Occipital lobe (tissue), 2 donors: ENCODE results near the gene MRPL36. TPM values are rescaled to one million over a fixed set of nuclear protein-coding genes. Genes with fewer than 3 reads are reported as not detected.
"Not testable (repeated sequence)": the region's sequence is repeated elsewhere in the genome, so short reads cannot be mapped to it uniquely, and the experiment has no call there.

Source experiments
- DNase-seq: peaks from one replicate; lab custom pipeline; 2025; lab: John Stamatoyannopoulos, UW
- total RNA-seq: library from RNA; depleted of rRNA; stranded (reverse); fragments of >200 nt; gene quantifications from one replicate; pipeline ENCODE4 v1.2.3, GENCODE V29; 2014

The MRPL36 gene
- total RNA-seq, 1 donor from 2014 or later: 20.0 TPM

DNA sequence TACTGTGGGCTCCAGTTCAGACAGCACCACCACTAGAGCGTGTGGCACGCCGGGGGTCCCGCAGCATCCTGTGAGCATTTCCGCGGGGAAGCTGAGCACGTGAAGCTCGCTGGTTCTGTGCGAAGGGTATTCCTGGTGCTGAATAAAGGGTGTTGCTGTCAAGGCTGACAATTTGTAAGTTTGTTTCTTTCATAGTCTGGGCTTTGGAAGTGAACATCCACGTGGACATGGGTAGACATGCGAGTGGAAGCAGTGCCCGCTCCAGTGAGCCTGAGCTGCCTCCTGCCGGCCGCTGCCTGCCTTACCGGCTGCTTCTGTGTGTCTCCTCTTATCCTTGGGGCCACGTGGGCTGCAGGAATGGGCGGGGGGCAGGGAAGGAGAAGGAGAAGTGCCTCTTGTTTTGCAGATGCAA lies 16.2 kb upstream of the MRPL36 start:
- DNase-seq: no peak

DNA sequence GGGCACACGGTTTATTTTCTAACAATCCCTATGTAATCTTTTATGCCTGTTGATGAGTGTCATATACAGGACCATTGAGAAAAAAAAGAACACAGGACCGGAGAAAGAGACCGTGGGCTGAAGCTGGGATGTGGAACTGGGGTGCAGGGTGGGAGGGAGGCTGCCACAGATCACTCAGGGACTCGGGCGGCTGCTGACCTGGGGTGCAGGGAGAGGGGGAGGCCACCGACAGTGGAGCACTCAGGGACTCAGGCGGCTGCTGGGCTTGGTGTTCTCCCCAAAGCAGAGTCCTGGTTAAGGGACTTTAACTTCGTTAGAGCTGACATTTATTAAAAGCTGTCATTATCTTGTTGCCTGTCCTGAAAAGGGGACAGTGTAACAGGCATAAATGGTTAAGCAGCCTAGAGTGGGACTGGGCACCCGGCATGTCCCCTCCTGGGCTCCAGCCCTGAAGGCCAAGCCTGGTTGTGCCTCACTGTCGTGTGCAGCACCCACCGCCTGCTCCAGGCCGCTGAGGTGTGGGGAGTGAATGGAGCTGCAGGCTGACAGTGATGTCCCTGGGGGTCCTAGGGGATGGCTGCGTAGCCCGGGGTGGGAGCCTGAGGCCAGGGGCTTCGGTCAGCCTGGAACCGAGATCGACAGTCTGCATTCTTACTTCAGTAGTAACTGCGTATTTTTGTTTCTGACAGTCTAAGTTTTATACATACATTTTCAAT lies 15.6 kb upstream of the MRPL36 start:
- DNase-seq: no peak

DNA sequence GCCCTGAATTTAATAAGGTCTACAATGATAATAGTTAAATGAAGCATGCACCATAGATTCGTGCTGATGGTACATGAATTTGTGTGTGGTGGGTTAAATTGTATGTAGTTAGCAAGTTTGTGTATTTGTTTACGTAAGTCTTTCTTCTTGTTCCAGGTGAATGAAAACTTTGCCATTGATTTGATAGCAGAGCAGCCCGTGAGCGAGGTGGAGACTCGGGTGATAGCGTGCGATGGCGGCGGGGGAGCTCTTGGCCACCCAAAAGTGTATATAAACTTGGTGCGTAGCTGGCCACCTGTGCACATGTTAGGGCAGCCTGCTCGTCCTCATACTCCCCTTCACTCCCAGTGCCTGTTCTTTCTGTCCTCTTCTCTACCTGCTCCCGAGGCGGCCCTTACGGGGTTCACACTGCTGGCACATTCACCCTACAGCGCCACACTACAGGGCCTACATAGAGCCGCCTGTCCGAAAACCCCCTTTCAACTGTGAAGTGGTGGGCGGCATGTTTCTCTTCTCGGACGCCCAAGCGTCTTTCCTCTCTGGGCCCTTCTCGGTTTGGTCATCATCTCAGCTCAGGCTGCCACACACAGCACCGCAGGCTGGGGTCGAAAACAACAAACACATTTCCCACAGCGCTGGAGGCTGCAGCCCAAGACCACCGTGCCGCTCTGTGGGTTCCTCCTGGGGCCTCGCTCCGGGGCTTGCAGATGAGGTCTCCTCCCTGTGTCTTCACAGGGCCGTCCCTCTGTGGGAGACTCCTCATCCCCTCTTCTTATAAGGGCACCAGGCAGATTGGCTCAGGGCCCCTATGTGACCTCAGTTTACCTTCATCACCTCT lies 14.8 kb upstream of the MRPL36 start:
- DNase-seq: no peak

DNA sequence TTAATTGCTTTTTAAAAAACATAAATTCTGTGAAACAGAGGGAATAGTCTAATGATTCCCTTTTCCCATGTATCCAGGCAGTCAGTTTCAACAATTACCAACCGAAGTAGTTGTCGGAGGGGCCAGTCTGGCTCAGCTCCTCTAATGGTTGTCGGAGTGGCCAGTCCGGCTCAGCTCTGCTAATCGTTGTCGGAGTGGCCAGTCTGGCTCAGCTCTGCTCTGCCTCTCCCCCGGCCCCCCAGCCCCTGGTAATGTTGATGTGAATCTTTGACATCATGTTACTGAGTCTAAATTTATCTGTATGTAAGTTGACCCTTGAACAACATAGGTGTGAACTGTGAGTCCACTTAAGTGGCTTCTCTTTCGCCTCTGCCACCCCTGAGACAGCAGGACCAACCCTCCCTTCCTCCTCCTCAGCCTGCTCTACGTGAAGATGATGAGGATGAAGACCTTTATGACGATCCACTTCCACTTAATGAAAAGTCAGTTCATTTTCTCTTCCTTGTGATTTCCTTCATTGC lies 11.0 kb upstream of the MRPL36 start:
- DNase-seq: no peak

DNA sequence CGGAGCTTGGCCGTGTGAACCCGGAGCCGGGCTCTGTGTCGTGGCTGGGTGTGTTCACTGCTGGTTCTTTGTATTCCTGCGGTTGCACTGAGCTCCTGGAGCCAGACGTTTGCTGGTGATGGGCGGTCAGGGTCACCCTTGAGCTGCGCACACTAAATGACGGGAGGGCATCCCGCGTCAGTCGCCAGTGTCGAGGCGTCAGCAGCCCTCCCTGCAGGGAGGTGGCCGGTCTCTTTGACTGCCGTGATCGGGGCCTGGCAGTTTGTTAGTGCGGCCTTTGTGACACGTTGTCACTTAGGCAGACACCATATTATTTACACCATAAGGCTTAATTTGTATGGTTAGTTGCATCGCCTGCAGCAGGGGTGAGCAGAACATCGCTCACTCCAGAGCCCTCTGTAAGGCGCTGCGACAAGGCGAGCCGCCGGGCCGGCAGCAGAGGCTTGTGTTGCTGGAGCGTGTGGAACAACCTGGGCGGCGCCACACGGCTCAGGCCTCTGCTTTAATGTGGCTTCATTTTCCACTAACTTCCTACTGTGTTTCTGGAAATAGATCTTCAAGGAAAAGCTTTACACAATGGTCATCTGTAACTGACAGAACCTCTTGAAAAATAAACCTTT lies 9.9 kb upstream of the MRPL36 start:
- DNase-seq: no peak

DNA sequence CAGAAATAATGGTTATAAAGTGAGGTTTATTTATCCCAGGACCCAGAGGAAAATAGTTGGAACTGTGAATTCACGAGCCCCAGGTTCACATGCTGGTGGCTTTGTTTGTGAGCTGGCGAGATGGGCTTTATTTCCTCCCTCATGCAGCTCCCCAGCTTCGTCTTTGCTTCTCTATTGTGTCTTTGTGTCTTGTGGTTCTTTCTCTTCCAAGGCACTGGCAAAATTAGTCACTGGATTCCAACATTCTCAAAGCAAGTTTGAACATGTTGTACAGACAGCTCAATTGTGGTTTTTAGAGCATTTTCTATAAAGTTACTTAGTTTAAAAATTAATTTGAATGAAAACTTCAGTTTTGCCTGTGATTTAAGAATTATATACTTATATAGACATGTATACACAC lies 8.8 kb upstream of the MRPL36 start:
- DNase-seq: no peak

DNA sequence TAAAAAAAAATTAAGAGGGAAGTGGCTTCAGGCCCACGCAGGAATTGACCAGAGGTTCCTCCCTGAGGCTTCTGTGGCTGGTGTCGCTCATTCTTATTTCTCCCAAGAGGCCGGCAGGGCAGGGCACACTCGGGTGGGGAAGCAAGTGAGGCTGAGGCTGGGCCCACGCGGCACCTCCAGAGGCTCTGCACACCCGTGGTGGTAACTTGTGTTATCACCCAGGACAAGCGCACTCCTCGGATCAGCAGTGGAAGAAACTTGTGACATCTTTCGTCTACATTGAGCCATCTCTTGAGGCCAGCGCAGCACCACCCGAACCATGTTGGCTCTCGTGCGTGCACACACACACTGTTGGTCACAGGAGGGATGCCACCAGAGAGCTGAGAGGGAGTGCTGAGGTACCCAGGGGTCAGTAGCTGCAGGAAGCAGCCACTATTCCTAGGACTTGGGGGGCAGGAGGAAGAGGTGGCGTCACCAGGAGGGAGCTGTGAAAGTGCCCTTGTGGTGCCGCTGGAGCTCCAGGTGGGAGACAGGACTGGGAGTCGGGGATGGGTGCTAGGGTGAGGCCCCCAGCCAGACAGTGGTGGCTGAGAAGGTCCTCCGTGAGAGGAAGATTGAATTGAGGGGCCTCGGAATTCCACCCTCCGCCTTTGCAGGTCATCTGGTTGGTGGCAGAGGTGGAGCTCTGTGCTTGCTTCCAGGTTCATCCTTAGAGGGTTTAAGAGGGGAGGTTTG lies 8.0 kb upstream of the MRPL36 start:
- DNase-seq: no peak

DNA sequence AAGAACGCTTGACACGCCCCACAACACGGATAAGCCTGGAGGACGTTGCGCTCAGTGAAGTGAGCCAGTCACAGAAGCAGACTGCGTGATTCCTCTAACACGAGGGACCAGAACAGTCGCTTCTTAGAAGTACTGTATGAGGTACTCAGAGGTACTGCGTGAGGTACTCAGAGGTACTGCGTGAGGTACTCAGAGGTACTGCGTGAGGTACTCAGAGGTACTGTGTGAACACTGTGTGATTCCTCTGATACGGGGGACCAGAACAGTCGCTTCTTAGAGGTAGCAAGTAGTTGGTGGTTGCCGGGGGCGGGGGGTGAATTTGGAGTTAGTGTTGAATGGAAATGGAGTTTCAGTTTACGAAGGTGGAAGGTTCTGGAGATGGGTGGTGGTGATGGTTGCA lies 7.3 kb upstream of the MRPL36 start:
- DNase-seq: no peak

DNA sequence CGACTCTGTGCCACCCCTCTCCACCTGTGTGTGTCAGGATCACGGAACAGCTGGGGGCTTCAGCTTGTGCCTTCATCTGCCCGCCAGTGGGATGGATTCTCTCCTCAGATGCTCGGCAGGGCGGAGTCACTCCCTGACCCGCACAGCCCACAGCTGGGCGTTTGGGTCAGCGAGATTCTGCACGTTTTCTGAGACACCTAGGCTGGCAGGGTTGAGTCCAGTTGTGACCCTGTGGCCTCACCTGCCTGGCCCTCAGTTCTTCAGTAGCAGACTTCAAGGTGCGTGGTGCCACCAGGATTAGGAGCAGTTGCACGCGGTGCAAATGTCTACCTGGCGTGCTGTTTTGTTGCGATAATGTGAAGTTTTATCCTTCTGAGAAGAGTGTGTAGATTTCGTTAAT lies 6.6 kb upstream of the MRPL36 start:
- no peak for DNase-seq

DNA sequence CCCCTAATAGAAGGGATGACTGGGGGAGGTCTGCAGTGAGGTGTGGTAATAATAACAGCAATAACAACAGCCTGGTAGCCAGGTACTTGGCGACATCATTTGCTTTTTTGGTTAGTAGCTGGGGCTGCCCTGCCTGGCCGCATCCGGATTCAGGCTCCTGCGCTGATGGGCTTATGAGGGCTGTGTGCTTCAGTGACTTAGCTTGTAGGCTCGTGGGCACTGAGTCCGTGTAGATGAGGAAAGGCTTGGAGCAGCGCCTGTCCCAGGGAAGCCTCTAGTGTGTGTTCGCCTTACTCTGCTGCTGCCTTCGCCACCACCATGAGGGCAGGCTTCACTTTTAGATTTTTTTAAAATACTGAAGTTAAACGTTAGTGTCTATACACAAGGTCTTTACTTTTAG lies 6.1 kb upstream of the MRPL36 start:
- no peak for DNase-seq

DNA sequence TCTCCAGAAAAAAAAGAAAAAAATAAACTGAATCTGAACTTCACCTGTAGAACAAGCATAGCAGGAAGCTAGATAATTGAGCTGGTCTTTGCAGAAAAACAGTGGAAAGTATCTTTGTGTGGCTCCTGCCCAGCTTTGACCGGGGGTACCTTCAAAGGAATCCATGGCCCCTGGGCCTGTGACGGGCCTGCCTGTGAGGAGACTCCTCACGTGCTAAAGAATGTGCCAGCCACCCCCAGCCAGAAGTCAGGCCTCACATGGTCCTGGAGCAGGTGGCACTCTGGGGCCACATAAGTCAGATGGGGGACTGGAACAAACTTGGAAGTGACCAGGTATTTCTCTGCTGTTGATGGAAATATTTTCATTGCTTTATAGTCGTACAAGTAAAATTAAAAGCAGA lies 5.7 kb upstream of the MRPL36 start:
- no peak for DNase-seq

DNA sequence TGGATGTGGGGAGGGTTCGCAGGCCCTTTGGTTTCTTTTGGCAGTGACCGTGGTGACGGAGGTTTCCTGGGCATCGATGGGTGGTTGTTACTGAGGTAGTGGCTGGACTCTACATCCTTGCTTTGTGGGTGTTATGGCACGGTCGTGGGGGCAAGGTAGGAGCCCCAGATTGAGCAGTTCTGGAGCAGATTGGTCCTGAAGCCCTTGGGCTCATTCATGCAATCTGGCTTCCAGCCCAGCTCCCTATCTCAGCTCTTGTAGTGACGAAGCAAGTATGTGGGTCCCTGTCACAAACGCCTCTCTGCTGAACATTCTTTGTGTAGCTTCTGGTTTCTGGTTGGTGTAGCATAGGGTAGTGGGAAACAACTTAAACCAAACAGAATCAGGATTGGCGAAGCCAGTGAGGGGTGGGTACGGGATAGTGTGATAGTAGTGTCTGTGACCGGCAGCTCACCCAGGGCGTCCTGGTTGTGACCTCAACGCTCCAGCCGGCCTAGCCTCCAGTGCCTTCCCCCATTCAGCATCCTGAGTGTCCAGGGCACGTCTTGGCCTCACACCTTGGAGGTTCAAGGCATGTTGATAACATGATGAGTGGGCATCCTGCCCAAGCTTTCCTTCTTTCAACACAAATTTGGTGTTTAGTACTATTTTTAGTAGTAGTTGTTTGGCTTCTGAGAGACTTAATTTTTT lies 4.5 kb upstream of the MRPL36 start:
- DNase-seq: no peak

DNA sequence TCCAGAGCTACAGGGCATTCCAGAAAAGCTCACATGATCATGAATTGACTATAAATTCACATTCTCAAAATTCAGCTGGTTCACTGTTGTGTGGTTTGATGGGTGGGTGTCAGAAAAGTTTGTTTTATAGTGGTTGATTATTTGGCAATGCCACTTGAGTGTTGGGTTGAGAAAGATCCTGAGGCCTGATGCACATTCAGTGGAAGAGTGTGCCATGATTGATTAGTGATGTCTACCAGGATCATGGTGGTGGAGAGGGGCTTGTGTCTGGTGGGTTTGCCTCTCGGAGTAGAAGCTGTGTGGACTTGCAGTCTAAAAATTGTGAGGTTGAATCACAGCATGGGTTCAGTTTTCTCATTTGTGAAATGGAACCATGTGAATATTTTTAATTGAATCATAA lies 3.6 kb upstream of the MRPL36 start:
- DNase-seq: no peak

DNA sequence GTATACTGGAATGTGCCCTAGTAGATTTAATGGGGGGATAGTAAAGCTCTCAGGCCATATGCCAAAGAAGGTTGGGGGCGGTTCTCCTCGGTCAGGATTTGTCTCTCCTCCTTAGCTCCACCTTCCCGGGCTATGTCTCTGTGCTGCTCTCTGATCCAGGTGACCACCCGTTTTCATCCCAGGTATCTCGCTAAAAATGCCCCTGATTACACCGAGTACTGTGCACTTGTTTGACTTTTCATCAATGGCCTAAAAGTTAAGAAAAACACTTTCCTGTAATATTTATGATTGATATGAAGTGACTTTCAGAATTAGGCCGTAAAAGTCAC lies 2.3 kb upstream of the MRPL36 start:
- DNase-seq: no peak

DNA sequence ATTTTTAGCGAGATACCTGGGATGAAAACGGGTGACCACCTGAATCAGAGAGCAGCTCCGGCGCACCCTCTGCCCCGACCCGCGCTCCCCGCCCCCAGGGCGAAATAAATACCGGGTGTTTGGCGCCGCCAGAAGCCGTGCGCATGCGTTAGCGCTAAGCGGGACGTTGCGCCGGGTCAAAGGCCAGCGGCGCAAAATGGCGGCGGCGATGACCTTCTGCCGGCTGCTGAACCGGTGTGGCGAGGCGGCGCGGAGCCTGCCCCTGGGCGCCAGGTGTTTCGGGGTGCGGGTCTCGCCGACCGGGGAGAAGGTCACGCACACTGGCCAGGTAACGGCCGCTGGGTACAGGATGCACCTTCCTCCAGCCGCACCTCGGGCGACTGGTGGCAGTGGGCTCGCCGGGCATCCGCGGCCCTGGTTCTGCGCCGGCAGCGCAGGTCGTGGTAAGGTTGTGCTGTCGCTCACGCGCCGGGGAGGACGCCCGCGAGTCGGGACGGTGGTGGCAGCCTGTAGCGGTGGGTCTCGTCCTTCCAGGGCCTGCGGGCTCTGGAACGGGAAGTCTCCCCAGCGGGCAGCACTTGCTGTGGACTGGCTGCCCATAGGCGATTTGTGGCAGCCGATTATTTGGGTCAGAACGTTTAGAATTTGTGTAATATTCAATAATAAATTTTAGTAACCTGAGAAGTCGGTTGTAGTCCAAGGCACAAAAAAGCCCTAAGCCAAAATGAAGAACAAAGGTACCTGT lies 1.8 kb upstream of the MRPL36 start, which contains the start of gene NDUFS6:
TSS of gene NDUFS6 (plus strand) at position 186 of the 745 bp plus-strand sequence. CDS start at position 197, 11 bp downstream.
- peak; percentile 73 for DNase-seq

DNA sequence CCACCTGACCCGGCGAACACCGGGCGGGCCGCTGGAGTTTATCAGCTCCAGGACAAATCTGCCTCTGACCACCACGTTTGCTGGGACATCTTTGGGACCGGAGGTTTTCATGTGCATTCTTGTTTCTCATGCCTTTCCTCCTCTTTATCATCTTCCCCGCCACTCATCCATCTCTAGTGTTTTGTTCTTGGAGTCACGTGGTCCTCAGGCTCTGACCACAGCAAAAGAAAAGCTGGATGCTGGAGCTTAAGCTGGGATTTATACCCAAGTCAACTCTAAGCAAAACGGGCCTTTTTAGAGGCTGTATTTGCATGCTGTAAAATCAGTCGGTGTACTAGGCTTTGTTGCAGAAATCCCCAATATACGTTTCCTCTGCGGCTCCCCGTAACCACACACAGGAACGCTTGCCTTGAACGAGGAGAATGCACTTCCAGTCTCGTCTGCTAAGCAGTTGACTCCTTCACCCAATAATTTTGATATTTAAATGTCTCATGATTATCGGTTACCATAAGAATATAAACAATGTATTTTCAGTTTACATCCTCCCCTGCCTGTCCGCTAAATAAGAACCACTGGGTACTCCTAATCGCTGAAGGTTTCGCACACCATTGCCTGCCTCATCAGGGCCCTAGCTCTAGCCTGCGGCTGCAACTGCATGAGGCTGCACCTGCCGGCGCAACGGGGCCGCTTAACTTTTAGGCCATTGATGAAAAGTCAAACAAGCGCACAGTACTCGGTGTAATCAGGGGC lies 1.0 kb upstream of the MRPL36 start:
- no peak for DNase-seq

DNA sequence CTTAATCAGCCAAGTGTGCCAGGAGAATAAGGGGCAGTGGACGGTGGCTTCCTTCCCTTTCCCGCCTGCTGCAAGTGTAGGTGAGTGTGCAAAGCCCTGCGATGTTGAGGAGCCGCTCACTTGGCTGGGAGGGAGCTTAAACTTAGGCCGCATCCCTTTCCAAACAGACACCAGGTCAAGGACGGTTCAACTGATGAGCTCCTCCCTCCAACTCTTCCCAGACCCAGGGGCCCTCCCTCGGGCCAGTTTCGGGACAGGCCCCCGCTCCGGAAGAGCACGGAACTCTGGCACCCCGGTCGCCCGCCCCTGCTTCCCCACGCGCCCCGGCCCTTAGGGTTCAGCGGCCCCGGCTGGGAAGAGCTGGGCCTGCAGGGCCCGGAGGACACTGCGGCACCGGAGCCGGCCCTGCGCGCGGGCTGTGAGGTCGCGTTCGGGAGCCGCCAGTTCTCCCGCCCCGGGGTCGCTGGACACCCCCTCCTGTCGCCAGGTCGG lies 481 bp downstream of the MRPL36 start:
- no peak for DNase-seq

DNA sequence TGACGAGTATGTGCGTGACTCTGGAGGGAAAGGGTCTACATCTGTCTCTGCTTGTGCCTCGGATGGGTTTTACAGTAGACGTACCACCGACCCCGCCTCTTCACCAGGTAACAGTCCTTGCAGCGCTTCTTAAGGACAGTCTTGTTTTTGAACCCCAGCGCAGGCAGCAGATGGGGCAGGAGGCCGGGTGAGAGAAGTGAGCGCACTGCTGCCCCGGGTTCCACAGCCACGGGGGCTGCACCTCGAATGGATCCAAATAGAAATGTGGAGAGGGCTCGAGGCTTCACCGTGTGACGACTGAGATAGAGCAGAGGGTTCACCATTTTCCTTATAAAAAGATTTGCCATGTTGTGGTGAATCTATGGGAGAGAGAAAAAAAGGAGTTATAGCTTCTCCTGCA lies 1.0 kb downstream of the MRPL36 start:
- DNase-seq: not testable (repeated sequence)

DNA sequence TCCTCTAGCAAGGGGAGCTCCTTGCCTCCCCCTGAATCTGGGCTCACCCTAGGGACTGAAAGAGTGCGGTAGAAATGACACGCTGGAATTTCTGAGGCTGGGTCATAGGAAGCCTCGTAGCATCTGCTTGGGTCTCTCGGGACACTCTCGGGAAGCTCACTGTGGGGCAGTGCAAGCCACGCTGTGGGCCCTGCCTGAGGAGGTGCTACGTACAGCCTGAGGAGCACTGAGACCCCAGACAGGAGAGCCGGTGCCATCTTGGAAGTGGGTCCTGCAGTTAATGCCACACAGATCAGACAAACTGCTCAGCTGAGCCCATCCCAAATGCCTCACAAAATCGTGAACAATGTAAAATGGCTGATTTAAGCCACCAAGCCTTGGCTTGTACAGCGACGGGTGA lies 1.8 kb downstream of the MRPL36 start:
- no peak for DNase-seq
